ENCODE results near the gene BTBD6. TPM values are rescaled to one million over a fixed set of nuclear protein-coding genes. Genes with fewer than 3 reads are reported as not detected.

The BTBD6 gene
- total and polyA plus RNA-seq, 2 donors (not counting 3 experiments of a cell fraction or from before 2014, with no cell fraction given) = 63.1 to 65.0 TPM

DNA sequence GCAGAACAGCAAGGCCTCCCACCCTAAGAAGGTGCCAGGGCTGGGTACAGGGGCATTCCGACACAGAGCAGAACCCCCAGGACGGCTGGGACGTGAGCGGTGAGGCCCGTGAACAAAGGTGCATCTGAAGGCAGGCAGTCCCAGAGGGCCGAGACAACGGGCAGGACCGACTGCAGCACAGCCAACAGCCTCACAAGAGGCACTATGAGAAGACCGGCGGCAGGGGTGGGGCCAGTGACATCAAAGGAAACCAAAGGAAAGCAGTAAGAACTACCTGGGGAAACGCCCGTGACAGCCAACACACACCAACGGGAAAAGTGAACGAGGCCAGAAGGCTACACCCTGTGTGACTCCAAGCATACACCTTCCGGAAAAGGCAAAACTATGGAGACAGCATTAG is 9.1 kb downstream of the BTBD6 start:
- no peak overlapping the region for H2AFZ ChIP-seq (ENCODE audit: low read depth, low read length)
- H3K27ac ChIP-seq (ENCODE audit: insufficient read depth, low read depth, low read length) = no peak overlapping the region
- no peak overlapping the region for H3K4me2 ChIP-seq (ENCODE audit: insufficient read depth, low read length)
- FAIRE-seq (no peak), DNase-seq (ENCODE audit: low read depth, low spot score) (no peak)
- H4K20me1 ChIP-seq (replicated peaks; ENCODE audit: control insufficient read depth, extremely low read depth, insufficient read depth, low read length) = no peaks in the 10 kb centered on the region
- H3K9ac ChIP-seq (replicated peaks; ENCODE audit: extremely low read depth, insufficient read depth, low read length) = no peak overlapping the region
- POLR2A ChIA-PET = no interaction called here
- no peaks in the 10 kb centered on the region for H3K27me3 ChIP-seq (ENCODE audit: control insufficient read depth in 2 of 2, insufficient read depth in 2 of 2, low read length in 2 of 2)
- no peaks in the 10 kb centered on the region for H3K4me1 ChIP-seq (ENCODE audit: control insufficient read depth, extremely low read depth, insufficient read depth, low read length)
- H3K36me3 ChIP-seq (ENCODE audit: control insufficient read depth in 2 of 2, extremely low read depth in 1 of 2, insufficient read depth in 2 of 2, low read length in 2 of 2) = peaks cover 0 to 7% of the 10 kb centered on the region in 2 experiments
- H3K9me3 ChIP-seq (replicated peaks; ENCODE audit: control insufficient read depth, insufficient read depth, low read length) = no peaks in the 10 kb centered on the region
- intact Hi-C loops (cut with micrococcal nuclease) (loop anchor here (10.0 kb wide), 1 partner anchor 53 kb away; no protein-coding TSS in a partner anchor), dilution Hi-C loops (cut with MboI; ENCODE audit: extremely low pct_ligation_motif_present, low sequenced_read_pairs) (no loop called here)
- H3K79me2 ChIP-seq (ENCODE audit: control insufficient read depth, insufficient read depth, low read length) = no peaks in the 10 kb centered on the region
- H3K4me3 ChIP-seq (replicated peaks in 1 of 3; ENCODE audit: insufficient read depth in 1 of 3, low read depth in 1 of 3, low read length in 3 of 3) = no peak overlapping the region
- no TSS peak for BruUV-seq (replicated peaks)
- TF ChIP-seq FOS (IDR thresholded peaks at IDR 0.05; ENCODE audit: borderline replicate concordance, insufficient read depth, low read length) = no peak
- TF ChIP-seq, protein P1, sequence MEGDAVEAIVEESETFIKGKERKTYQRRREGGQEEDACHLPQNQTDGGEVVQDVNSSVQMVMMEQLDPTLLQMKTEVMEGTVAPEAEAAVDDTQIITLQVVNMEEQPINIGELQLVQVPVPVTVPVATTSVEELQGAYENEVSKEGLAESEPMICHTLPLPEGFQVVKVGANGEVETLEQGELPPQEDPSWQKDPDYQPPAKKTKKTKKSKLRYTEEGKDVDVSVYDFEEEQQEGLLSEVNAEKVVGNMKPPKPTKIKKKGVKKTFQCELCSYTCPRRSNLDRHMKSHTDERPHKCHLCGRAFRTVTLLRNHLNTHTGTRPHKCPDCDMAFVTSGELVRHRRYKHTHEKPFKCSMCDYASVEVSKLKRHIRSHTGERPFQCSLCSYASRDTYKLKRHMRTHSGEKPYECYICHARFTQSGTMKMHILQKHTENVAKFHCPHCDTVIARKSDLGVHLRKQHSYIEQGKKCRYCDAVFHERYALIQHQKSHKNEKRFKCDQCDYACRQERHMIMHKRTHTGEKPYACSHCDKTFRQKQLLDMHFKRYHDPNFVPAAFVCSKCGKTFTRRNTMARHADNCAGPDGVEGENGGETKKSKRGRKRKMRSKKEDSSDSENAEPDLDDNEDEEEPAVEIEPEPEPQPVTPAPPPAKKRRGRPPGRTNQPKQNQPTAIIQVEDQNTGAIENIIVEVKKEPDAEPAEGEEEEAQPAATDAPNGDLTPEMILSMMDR (IDR thresholded peaks at IDR 0.05; ENCODE audit: extremely low read depth in 1 of 2, insufficient read depth in 1 of 2, low read depth in 1 of 2, low read length in 2 of 2) = no peak
- TF ChIP-seq POLR2A (IDR thresholded peaks at IDR 0.05; ENCODE audit: low read depth, low read length) = no peak
- no peak for TF ChIP-seq JUN (IDR thresholded peaks at IDR 0.05; ENCODE audit: borderline replicate concordance, insufficient read depth, insufficient read length, low read depth)
- TF ChIP-seq, protein P2, sequence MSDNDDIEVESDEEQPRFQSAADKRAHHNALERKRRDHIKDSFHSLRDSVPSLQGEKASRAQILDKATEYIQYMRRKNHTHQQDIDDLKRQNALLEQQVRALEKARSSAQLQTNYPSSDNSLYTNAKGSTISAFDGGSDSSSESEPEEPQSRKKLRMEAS (IDR thresholded peaks at IDR 0.05; ENCODE audit: insufficient read depth, insufficient read length) = no peak
- no peak for TF ChIP-seq POLR2AphosphoS5 (IDR thresholded peaks at IDR 0.05; ENCODE audit: insufficient read depth, low read depth, low read length)
- no peak for TF ChIP-seq MYC (IDR thresholded peaks at IDR 0.05; ENCODE audit: low read depth, low read length)
- TF ChIP-seq EZH2 (IDR thresholded peaks at IDR 0.05; ENCODE audit: borderline replicate concordance, low read depth, low read length, severe bottlenecking) = no peak
- TF ChIP-seq GATA2 (IDR thresholded peaks at IDR 0.05; ENCODE audit: insufficient read depth, insufficient read length, low read depth, low read length) = no peak
- CTCF ChIA-PET = interaction anchor here (2.2 kb wide), 1 partner anchor 14 kb away, joined by 4 read pairs; no protein-coding TSS in a partner anchor
- H3K9me1 ChIP-seq (replicated peaks; ENCODE audit: control insufficient read depth, extremely low read depth, insufficient read depth, low read length) = no peaks in the 10 kb centered on the region
